Parathyroid adenoma (tissue), 2 donors: ENCODE results near the gene IL27RA.

Experiments used
- H2AFZ ChIP-seq: fragments of 300-600 bp; sonication (generic); one replicate; pipeline ENCODE4 v1.7.0; 2017; ENCODE audit warnings: antibody characterized with exemption, mild to moderate bottlenecking
- H3K27ac ChIP-seq: fragments of 300-600 bp; sonication (generic); one replicate; pipeline ENCODE4 v1.7.0; 2017
- H3K27me3 ChIP-seq: fragments of 300-600 bp; sonication (generic); one replicate; pipeline ENCODE4 v1.7.0; 2017; ENCODE audit warnings: low read length; ENCODE audit not compliant: control insufficient read depth, insufficient read depth
- H3K36me3 ChIP-seq: fragments of 300-600 bp; sonication (generic); one replicate; pipeline ENCODE4 v1.7.0; 2017; ENCODE audit warnings: low read length; ENCODE audit not compliant: control insufficient read depth, insufficient read depth
- H3K4me1 ChIP-seq: fragments of 300-600 bp; sonication (generic); one replicate; pipeline ENCODE4 v1.7.0; 2017; ENCODE audit warnings: control low read depth
- H3K4me2 ChIP-seq: fragments of 300-600 bp; sonication (generic); one replicate; pipeline ENCODE4 v1.7.0; 2017; ENCODE audit warnings: low read length
- H3K4me3 ChIP-seq: fragments of 300-600 bp; sonication (generic); one replicate; pipeline ENCODE4 v1.7.0; 2017; ENCODE audit warnings: low read depth, low read length
- H3K79me2 ChIP-seq: fragments of 300-600 bp; sonication (generic); one replicate; pipeline ENCODE4 v1.7.0; 2017; ENCODE audit warnings: control low read depth
- H3K9ac ChIP-seq: fragments of 300-600 bp; sonication (generic); one replicate; pipeline ENCODE4 v1.7.0; 2017; ENCODE audit warnings: mild to moderate bottlenecking
- H3K9me3 ChIP-seq: fragments of 300-600 bp; sonication (generic); one replicate; pipeline ENCODE4 v1.7.0; 2017; ENCODE audit warnings: low read length; ENCODE audit not compliant: control insufficient read depth
- CTCF ChIP-seq: fragments of 300-600 bp; sonication (generic); IDR thresholded peaks from one replicate; pipeline ENCODE4 v1.7.0; 2017; ENCODE audit warnings: antibody characterized with exemption, mild to moderate bottlenecking
- donor health status: primary hyperparathyroidism.

The IL27RA gene

GRCh38 chr19:13997631-13997962 is 34.0 kb upstream of the IL27RA start:
- Histone ChIP-seq H3K4me3 (no peak overlapping the region), H3K27me3 (no peaks in the 10 kb centered on the region), H3K27ac (no peak overlapping the region), H3K9me3 (no peaks in the 10 kb centered on the region), H3K36me3 (no peaks in the 10 kb centered on the region), H3K79me2 (peaks cover 67% of the 10 kb centered on the region), H3K4me2 (no peak overlapping the region), H2AFZ (no peak overlapping the region), H3K4me1 (peaks cover 23% of the 10 kb centered on the region), H3K9ac (no peak overlapping the region)
- no peak for TF ChIP-seq CTCF

- no peak overlapping the region for H3K27ac ChIP-seq
- H3K9ac ChIP-seq, result no peak overlapping the region
- peaks cover 59% of the 10 kb centered on the region for H3K79me2 ChIP-seq
- no peak for TF ChIP-seq CTCF
- H3K9me3 ChIP-seq, result no peaks in the 10 kb centered on the region
- H3K27me3 ChIP-seq, result no peaks in the 10 kb centered on the region
- H3K4me3 ChIP-seq, result no peak overlapping the region
- H3K36me3 ChIP-seq, result no peaks in the 10 kb centered on the region
- H2AFZ ChIP-seq, result no peak overlapping the region
- no peak overlapping the region for H3K4me2 ChIP-seq
- peaks cover 31% of the 10 kb centered on the region for H3K4me1 ChIP-seq
These were observed 33.1 kb upstream of the IL27RA start for GRCh38 chr19:13998426-13998825.

GRCh38 chr19:13999085-13999484 is 32.5 kb upstream of the IL27RA start:
- H3K4me1 ChIP-seq, result peaks cover 38% of the 10 kb centered on the region
- no peak for TF ChIP-seq CTCF

GRCh38 chr19:14000691-14001375 is 30.7 kb upstream of the IL27RA start:
- no peak overlapping the region for H3K4me2 ChIP-seq
- no peak overlapping the region for H3K4me3 ChIP-seq
- H3K27ac ChIP-seq, result peak overlapping the region; percentile 92
- H3K36me3 ChIP-seq, result no peaks in the 10 kb centered on the region
- no peaks in the 10 kb centered on the region for H3K27me3 ChIP-seq
- H3K9ac ChIP-seq, result no peak overlapping the region
- no peak for TF ChIP-seq CTCF
- H3K4me1 ChIP-seq, result peaks cover 44% of the 10 kb centered on the region
- no peak overlapping the region for H2AFZ ChIP-seq
- H3K79me2 ChIP-seq, result peaks cover 47% of the 10 kb centered on the region
- no peaks in the 10 kb centered on the region for H3K9me3 ChIP-seq

More at GRCh38 chr19:13999085-13999484, 32.5 kb upstream of the IL27RA start:
- Histone ChIP-seq H3K4me2 (no peak overlapping the region), H2AFZ (no peak overlapping the region), H3K9me3 (no peaks in the 10 kb centered on the region), H3K9ac (no peak overlapping the region), H3K27ac (no peak overlapping the region), H3K4me3 (no peak overlapping the region), H3K36me3 (no peaks in the 10 kb centered on the region), H3K79me2 (peaks cover 57% of the 10 kb centered on the region), H3K27me3 (no peaks in the 10 kb centered on the region)

- Histone ChIP-seq H3K4me3 (no peak overlapping the region), H3K27ac (peak overlapping the region; percentile 92), H3K9me3 (no peaks in the 10 kb centered on the region), H3K9ac (no peak overlapping the region), H3K79me2 (peaks cover 32% of the 10 kb centered on the region), H2AFZ (peak overlapping the region; percentile 51), H3K36me3 (no peaks in the 10 kb centered on the region), H3K27me3 (no peaks in the 10 kb centered on the region), H3K4me1 (peaks cover 44% of the 10 kb centered on the region), H3K4me2 (peak overlapping the region; percentile 52)
- TF ChIP-seq CTCF, result no peak
These were observed 28.9 kb upstream of the IL27RA start for GRCh38 chr19:14002571-14003250.
